ENCODE data around the gene CDIPT. TPM values are rescaled to one million over a fixed set of nuclear protein-coding genes. Genes with fewer than 3 reads are reported as not detected.

CDIPT gene
- total RNA-seq, 1 experiment from 2014 or later = 42.7 TPM

- BruUV-seq (replicated peaks) = TSS peak; percentile 18
- intact Hi-C loops (cut with micrococcal nuclease) = no loop called here
- no peaks in the 10 kb centered on the region for H3K27me3 Mint-ChIP-seq (ENCODE audit: insufficient read depth, unreplicated experiment)
Observed at GRCh38 chr16:29858149-29858849, 4.7 kb downstream of the CDIPT start.

GRCh38 chr16:29857133-29857760, 5.8 kb downstream of the CDIPT start:
- POLR2A ChIA-PET = interaction anchor here (1.2 kb wide), 1 partner anchor 138 kb away, joined by 3 read pairs; the partner anchor contains the start of genes HIRIP3 and INO80E
- DNase-seq (ENCODE audit: unreplicated experiment) = no peak
- no peaks in the 10 kb centered on the region for H3K27me3 Mint-ChIP-seq (ENCODE audit: insufficient read depth, unreplicated experiment)
- CTCF ChIA-PET = interaction anchor here (0.5 to 0.7 kb wide), 4 partner anchors 9 to 174 kb away, joined by 3 to 6 read pairs (median 4); no protein-coding TSS in a partner anchor
- no peak overlapping the region for H3K27ac Mint-ChIP-seq (ENCODE audit: low read depth, unreplicated experiment)
- TF ChIP-seq CTCF (IDR thresholded peaks at IDR 0.05; ENCODE audit: unreplicated experiment) = no peak
- H3K4me3 Mint-ChIP-seq (ENCODE audit: unreplicated experiment) = no peak overlapping the region
- peaks cover 41% of the 10 kb centered on the region for H3K36me3 Mint-ChIP-seq (ENCODE audit: insufficient read depth, unreplicated experiment)
- intact Hi-C loops (cut with micrococcal nuclease) = no loop called here
- BruUV-seq (replicated peaks) = no TSS peak
- no peaks in the 10 kb centered on the region for H3K9me3 Mint-ChIP-seq (ENCODE audit: unreplicated experiment)
- H3K4me1 Mint-ChIP-seq (ENCODE audit: insufficient read depth, unreplicated experiment) = peaks cover 6% of the 10 kb centered on the region

More at GRCh38 chr16:29858149-29858849, 4.7 kb downstream of the CDIPT start:
- CTCF ChIA-PET = no interaction called here
- TF ChIP-seq CTCF (IDR thresholded peaks at IDR 0.05; ENCODE audit: unreplicated experiment) = no peak
- Mint-ChIP-seq H3K4me1 (ENCODE audit: insufficient read depth, unreplicated experiment) (peaks cover 8% of the 10 kb centered on the region), H3K9me3 (ENCODE audit: unreplicated experiment) (no peaks in the 10 kb centered on the region), H3K36me3 (ENCODE audit: insufficient read depth, unreplicated experiment) (peaks cover 41% of the 10 kb centered on the region), H3K27ac (ENCODE audit: low read depth, unreplicated experiment) (no peak overlapping the region), H3K4me3 (ENCODE audit: unreplicated experiment) (no peak overlapping the region)
- no peak for DNase-seq (ENCODE audit: unreplicated experiment)
- POLR2A ChIA-PET = interaction anchor here (1.2 kb wide), 1 partner anchor 10 kb away, joined by 3 read pairs; no protein-coding TSS in a partner anchor

GRCh38 chr16:29854520-29855100, 8.4 kb downstream of the CDIPT start:
- no peak for TF ChIP-seq CTCF (IDR thresholded peaks at IDR 0.05; ENCODE audit: unreplicated experiment)
- H3K27me3 Mint-ChIP-seq (ENCODE audit: insufficient read depth, unreplicated experiment) = no peaks in the 10 kb centered on the region
- no peak overlapping the region for H3K27ac Mint-ChIP-seq (ENCODE audit: low read depth, unreplicated experiment)
- no peaks in the 10 kb centered on the region for H3K4me1 Mint-ChIP-seq (ENCODE audit: insufficient read depth, unreplicated experiment)
- intact Hi-C loops (cut with micrococcal nuclease) = no loop called here
- ChIA-PET CTCF (interaction anchor here (0.6 kb wide), 2 partner anchors 9 to 168 kb away, joined by 3 read pairs; no protein-coding TSS in a partner anchor), POLR2A (interaction anchor here (0.6 to 1.8 kb wide), 7 partner anchors 34 to 222 kb away, joined by 3 to 8 read pairs (median 4); partner anchors contain the start of genes ASPHD1, MVP and PRRT2)
- DNase-seq (ENCODE audit: unreplicated experiment) = no peak
- H3K36me3 Mint-ChIP-seq (ENCODE audit: insufficient read depth, unreplicated experiment) = peaks cover 37% of the 10 kb centered on the region
- H3K4me3 Mint-ChIP-seq (ENCODE audit: unreplicated experiment) = no peak overlapping the region
- H3K9me3 Mint-ChIP-seq (ENCODE audit: unreplicated experiment) = no peaks in the 10 kb centered on the region
- no TSS peak for BruUV-seq (replicated peaks)

GRCh38 chr16:29852654-29853053, 10.4 kb downstream of the CDIPT start:
- no TSS peak for BruUV-seq (replicated peaks)
- DNase-seq (ENCODE audit: unreplicated experiment) = no peak
- H3K4me3 Mint-ChIP-seq (ENCODE audit: unreplicated experiment) = no peak overlapping the region
- no peaks in the 10 kb centered on the region for H3K9me3 Mint-ChIP-seq (ENCODE audit: unreplicated experiment)
- ChIA-PET CTCF (interaction anchor here (0.5 to 1.2 kb wide), 3 partner anchors 9 to 28 kb away, joined by 3 to 4 read pairs (median 3); no protein-coding TSS in a partner anchor), POLR2A (interaction anchor here (0.6 to 1.8 kb wide), 3 partner anchors 8 to 32 kb away, joined by 3 to 4 read pairs (median 3); partner anchors contain the start of gene MVP)
- intact Hi-C loops (cut with micrococcal nuclease) = no loop called here
- H3K27ac Mint-ChIP-seq (ENCODE audit: low read depth, unreplicated experiment) = no peak overlapping the region
- H3K27me3 Mint-ChIP-seq (ENCODE audit: insufficient read depth, unreplicated experiment) = no peaks in the 10 kb centered on the region
- TF ChIP-seq CTCF (IDR thresholded peaks at IDR 0.05; ENCODE audit: unreplicated experiment) = no peak
- peaks cover 42% of the 10 kb centered on the region for H3K36me3 Mint-ChIP-seq (ENCODE audit: insufficient read depth, unreplicated experiment)
- H3K4me1 Mint-ChIP-seq (ENCODE audit: insufficient read depth, unreplicated experiment) = no peaks in the 10 kb centered on the region
